ENCODE results near the gene SLIT1.
A peak's percentile ranks its signal among the peaks of the same experiment; 100 is the strongest.

Gene SLIT1

DNA sequence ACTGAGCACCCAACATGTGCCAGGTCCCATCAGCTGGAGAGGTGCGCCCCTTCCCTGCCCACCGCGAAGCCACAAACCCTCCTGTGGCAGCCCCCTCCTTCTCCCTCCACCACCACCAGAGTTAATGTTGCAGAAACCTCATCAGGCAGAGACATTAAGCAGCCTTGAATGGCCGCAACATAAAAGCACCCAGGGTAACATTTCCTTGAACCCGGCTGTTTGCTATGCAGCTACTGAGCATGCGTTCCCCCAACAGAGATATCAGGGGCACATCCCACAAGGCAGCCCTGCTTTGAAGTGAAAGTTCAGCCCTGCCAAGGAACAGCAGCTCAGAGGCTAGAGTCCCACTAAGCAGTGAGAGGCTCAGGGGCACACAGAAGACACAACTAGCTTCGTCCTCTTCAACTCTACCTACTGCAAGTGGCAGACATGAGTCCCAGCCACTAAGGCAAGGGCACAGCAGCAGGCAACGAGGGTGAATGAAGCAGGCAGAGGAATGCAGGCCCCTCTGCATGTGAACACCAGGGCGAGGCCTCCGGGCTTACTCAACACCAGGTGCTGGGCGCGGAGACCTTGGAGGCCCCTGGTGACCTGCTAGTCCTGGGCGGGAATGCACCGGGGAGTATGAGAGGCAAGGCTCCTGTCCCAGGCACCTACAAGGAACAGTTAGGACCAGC lies 107.4 kb downstream of the SLIT1 start:
- no peak for DNase-seq

DNA sequence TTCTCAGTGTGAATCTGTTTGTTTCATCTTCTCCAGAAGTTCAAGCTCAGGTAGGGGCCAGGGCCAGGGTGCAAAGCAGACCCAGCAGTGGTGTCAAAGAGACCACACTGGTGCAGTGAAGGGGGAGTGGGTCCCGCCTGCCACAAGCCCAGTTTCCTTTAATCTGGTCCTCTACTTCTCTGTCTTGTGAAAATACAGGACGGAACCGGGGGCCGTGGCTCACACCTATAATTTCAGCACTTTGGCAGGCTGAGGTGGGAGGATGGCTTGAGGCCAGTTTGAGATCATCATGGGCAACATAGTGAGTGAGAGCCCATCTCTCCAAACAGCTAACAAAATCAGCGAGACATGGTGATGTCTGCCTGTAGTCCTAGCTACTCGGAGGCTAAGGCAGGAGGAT lies 109.0 kb downstream of the SLIT1 start:
- DNase-seq: no peak

GRCh38 chr10:97075961-97076525 lies 109.7 kb downstream of the SLIT1 start:
- no peak for DNase-seq

DNA sequence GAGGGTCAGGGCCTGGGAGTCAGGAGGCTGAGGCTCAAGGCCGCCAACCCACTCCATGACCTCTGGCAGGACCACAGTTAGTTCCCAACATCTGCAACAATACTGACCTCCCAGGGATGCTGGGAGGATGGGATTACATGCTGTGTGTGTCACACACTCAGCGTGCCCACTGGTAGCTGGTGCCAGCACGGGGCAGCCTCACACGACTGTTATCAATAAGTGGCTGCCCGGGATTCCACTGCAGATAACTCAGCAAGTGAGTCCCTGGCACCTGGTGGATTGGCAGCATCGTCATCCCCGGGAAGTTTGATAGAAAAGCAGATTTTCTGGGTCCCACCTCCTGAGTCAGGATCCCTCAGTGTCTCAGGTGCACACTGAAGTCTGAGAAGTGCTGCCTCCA lies 110.3 kb downstream of the SLIT1 start:
- no peak for DNase-seq

DNA sequence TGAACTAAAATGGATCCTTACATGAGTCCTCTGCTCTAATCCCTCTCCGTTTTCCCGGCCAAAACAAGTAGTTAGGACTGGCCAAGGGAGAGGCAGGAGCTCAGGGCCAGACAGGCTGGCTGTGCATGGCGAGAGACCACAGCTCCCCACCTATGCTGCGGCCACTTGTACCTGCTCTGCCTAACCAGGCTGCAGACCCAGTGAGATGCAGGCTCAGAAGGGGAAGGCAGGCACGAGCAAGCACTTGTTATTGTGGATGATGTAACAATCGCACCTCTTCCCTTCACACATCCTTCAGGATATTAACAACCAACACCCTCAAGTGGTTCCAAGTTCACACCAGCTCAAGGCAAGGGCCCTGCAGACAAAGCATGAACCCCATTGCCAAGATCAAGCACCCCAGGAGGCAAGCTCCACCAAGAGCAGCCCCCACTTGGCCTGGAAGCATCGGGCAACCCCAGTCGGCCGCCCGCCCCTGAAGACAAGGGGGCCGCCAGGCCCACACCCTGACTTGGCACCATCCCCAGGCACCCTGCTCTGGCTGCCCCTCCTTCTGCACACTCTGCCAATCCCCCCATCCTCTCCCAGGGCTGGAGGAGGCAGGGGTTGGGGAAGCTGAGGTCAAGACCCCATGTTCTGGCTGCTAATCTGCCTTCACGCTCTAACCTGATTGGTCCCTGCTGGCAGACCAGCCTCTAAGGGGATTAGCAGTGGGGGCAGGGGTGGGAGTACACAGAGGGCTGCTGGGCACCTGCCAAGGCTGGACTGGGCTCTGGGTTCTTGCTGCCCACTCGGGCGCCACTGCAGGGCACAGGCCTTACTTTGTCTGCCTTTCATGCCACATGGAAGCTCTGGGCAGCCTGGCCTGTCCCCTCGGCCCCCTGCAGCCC lies 111.3 kb downstream of the SLIT1 start:
- DNase-seq: no peak

DNA sequence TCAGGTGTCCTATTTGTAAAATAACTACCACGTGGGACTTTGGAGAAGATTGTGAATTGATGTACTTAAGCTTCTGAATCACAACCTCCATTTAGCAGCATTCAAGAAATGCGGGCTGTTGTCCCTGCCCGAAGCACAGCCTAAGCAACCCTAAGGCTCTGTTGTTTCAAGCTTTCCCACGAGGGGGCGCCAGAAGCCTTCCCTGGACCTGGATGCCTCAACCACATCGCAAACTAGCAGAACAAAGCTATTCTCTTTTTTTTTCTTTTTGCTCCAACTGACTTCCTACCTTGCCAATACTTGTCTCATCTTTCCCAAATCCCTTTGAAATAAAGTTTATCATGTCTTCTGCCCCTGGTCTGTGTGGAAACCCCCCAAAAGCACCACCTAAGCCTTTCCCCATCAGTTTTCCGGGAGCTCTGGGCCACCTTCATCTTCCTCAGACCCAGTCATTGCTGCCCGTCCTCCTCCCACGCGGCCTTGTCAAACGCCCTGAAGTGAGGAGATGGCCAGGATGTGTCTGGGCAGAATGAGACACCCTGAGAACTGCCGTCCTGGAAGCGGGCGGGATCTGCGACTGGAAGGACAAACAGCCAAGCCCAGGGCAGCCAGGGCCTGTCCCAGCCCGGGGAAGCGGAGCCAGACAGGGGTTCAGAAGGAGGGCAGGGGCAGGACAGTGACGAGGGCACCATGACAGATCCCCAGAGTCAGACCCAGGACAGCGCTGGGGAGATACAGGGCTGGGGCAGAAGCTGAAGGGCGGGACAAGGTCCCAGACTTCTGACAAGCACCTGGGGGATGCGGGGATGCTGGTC lies 112.7 kb downstream of the SLIT1 start:
- peak; percentile 8 for DNase-seq

GRCh38 chr10:97071496-97071895 lies 114.3 kb downstream of the SLIT1 start:
- no peak for DNase-seq

GRCh38 chr10:97069576-97070362 lies 116.0 kb downstream of the SLIT1 start:
- DNase-seq: no peak

GRCh38 chr10:97069026-97069425 lies 116.7 kb downstream of the SLIT1 start:
- no peak for DNase-seq

- no peak for DNase-seq
Observed at GRCh38 chr10:97067716-97068391, 117.9 kb downstream of the SLIT1 start.

DNA sequence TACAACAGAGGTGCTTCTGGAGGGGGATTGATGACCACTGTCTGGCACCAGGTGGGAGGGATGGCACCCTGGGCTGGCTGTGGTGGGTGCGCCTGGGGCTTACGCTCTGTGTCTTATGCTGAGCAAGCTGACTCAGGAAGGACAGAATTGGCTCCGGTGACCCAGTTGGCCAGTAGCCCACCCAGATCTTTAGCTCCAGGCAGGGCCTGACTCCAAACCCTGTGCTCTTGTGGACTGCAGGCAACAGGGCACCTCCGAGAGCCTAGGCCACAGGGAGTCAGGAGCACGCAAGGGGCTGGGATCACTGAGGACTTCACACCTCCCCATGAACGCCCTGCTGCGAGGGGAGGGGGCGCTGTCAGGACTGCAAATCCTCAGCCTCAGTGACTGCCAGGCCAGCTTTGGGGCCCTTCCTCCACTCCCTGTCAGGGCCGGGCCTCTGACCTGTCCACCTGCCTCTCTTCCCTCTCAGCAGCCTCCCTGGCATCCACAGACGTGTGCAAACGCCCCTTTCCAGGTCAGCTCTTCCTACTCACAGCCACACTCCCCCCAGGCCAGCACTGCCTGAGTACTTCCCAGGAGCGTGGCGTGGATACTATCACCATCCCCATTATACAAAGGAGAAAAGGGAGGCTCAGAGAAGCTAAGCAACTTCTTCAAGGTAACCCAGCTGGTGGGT lies 118.7 kb downstream of the SLIT1 start:
- no peak for DNase-seq

GRCh38 chr10:97065686-97066660 lies 119.8 kb downstream of the SLIT1 start:
- no peak for DNase-seq

DNA sequence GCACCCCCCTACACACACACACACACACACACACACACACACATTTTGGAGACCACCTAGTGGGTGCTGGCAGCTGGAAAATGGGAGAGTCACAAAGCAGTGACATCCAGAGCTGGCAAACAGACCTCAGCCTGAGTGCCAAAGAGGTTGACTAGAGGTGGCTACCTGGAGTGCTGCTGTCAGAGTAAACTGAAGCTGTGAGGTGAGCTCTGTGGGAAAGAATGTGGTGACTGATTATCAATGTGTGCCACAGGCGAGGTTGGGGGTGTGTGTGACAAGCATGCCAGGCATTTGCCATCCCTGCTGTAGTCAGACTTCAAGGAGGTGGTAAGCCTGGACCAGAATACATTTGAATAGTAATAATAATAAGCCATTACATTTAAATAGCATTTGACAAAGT lies 120.6 kb downstream of the SLIT1 start:
- no peak for DNase-seq

DNA sequence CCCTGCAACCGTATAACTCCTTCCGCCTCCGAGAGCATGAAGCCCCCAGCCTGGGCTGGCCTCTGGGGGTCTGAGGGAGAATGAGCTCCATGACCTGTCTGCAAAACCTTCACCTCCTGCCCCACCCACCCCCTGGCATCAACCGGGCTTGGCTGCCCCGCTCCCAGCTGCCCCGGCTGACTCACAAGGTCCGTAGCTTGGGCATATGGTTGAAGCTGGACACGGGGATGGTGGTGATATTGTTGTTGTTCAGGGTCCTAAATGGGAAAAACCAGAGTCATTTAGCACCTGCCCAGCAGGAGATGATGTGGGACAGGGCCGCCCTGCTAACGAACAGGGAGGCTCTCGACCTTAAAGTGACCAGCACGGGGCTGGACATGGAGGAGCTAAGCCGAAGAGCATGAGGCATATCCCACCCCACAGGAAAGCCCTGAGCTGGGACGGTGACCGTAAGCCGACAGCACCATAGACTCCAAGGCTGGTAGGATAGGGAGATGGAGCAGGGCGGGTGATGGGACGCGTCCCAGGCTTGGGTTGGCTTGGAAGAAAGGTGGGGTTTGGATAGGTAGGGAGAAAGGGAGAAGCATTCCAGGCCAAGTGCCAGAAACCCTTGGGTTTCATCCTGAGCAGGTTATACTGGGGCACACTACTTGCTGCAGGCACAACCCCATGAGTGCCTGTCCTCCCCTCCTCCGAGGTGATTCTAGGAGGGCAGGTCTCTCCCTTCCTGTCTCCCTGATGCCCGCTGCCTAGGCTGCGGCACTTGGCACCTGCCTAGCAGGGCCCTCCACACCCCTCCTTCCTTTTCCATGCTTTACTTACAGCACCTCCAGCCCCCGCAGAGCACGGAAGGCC lies 121.5 kb downstream of the SLIT1 start:
- no peak for DNase-seq

GRCh38 chr10:97063271-97063982 lies 122.3 kb downstream of the SLIT1 start:
- no peak for DNase-seq

DNA sequence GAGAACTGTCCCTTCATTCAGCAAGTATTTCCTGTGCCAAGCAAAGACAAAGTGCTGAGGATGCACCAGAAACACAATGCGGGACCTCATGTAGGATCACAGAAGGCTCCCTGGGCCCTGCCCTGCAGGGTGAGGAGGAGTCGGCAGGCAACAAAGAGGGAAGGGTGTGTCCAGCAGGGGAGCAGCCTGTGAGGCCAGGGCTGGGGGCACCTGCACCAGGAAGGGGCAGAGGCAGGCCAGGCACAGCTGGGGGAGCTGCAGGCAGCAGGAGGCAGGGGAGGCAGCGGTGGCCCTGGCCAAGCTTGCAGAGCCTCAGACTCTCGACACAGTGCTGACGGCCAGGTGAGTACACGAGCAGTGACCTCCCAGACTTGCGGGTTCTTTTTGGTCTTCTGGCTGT lies 123.3 kb downstream of the SLIT1 start:
- no peak for DNase-seq

DNA sequence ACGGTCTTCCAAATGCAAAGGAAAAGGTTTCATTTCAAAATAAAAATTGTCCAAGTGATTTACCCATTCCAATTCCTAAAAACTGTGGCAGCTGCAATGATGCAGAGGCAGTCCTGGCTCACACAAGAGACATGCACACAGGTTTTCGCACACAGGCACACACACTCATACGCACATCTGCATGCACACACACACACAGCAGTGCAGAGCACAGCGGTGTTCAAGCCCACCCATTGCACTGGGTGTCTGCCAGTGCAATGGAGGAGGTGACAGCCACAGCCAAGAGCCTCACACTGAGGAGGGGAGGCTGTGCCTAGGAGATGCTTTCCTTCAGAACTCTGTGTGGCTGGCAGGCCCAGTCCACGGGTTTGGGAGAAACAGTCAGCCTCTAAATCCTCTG lies 123.7 kb downstream of the SLIT1 start:
- no peak for DNase-seq

DNA sequence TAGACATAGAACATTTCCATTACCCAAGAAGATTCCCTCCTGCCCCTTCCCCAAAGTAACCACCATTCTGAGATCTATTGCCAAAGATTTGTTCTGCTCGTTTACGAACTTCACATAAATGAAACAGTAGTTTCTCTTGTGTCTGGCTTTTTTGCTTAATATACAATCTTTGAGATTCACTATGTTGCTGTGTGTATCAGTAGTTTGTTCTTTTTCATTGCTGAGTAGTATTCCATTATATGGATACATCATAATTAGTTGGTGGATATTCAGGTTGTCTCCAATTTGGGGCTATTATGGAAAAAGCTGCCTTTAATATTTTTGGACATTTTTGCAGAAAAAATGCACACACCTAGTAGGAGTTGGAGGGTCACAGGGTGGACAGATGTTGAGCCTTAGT lies 124.3 kb downstream of the SLIT1 start:
- DNase-seq: no peak
